Measurements from ENCODE around the gene TGM2. TPM values are rescaled to one million over a fixed set of nuclear protein-coding genes. Genes with fewer than 3 reads are reported as not detected.

Gene TGM2
- polyA plus RNA-seq, 2 of the 4 experiments (the other 2 are of a cell fraction) = 173 to 441 TPM

DNA sequence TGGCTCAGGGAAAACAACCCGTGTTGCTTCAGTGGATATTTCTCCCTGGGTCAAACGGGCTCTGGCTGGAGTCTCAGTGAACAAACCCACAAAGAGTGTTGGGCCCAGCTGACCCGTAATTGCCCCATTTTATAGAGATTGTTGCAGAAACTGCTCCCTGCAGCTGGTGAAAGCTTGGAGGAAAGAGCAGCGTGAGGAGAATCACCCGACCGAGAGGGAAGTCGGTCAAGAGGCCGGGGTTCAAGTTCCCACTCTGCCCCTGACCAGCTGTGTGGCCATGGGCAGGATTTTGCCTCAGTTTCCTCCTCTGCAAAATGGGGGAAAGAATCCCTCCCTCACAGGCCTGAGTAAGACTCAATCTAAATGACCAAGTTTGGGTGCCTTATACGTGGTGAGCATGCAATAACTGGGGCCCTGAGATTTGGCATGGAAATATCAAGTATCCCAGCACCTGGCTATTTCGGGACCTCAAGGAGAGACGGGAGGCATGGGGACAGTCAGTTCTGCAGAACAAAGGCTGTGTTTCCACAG lies 1.7 kb upstream of the TGM2 start:
- no peak for ATAC-seq
- CTCF ChIA-PET = interaction anchor here (0.8 to 32.6 kb wide), 22 partner anchors 10 to 603 kb away, joined by 3 to 818 read pairs (median 4); no protein-coding TSS in a partner anchor
- no peak overlapping the region for H3K4me2 ChIP-seq
- no peak overlapping the region for H3K4me3 ChIP-seq
- FAIRE-seq = no peak
- TF ChIP-seq KDM5A (IDR thresholded peaks at IDR 0.05) = no peak
- TF ChIP-seq, protein P1, sequence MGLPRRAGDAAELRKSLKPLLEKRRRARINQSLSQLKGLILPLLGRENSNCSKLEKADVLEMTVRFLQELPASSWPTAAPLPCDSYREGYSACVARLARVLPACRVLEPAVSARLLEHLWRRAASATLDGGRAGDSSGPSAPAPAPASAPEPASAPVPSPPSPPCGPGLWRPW (IDR thresholded peaks at IDR 0.05) = no peak
- TF ChIP-seq ZSCAN20 (CRISPR knock-in tag; IDR thresholded peaks at IDR 0.05) = no peak
- no peak for TF ChIP-seq CBX8 (IDR thresholded peaks at IDR 0.05)
- TF ChIP-seq NFE2L2 (conservative IDR thresholded peaks at IDR 0.05; ENCODE audit: low read length) = no peak
- TF ChIP-seq JUN (IDR thresholded peaks at IDR 0.05) = no peak
- TF ChIP-seq ESRRA (IDR thresholded peaks at IDR 0.05; ENCODE audit: borderline replicate concordance, low read length) = no peak
- WGBS (ENCODE audit: missing lambda C conversion rate) = 92% methylated on average over 11 of the region's 11 CpGs
- POLR2A ChIA-PET = interaction anchor here (0.6 kb wide), 1 partner anchor 30 kb away, joined by 4 read pairs; no protein-coding TSS in a partner anchor
- peak overlapping the region; percentile 91 to 93 for H3K27ac ChIP-seq
- H3K9me3 ChIP-seq = no peaks in the 10 kb centered on the region
- DNase-seq (ENCODE audit: low read depth in 1 of 2, low spot score in 1 of 2) = no peak
- peaks cover 89% of the 10 kb centered on the region for H3K4me1 ChIP-seq

DNA sequence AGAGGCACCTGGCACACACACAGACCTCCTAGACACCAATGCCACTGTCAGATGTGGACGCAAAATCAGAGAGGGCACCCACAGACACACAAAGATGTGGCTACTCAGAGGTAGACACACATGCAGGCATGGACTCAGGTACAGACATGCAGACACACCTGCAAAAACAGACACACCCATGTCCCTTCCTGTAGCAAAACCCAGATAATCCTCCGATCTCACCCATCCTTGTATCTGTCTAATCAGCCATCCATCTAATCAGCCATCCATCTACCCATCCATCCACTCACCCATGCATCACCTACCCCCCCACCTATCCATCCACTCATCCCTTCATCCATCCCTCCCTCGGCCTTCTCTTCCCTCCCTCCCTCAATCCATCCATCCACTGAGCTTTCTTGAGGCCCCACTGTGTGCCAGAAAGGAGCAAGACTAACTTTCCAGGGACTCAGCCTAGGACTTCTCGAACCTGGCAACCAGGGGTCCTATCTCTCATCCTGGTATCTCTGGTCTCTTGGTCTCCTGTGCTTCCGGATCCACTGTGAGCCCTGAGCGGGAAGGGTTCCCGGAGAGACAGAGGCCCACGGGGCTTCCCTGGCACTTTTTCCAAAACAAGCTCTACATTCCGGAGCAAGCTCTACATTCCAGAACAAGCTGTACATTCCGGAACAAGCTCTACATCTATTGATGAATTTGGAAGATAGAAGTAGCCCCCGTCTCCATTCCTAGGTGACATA lies 1.1 kb upstream of the TGM2 start:
- Histone ChIP-seq H3K4me3 (no peak overlapping the region), H3K4me1 (peaks cover 86% of the 10 kb centered on the region), H3K9me3 (no peaks in the 10 kb centered on the region), H3K27ac (peak overlapping the region; percentile 91 to 93), H3K4me2 (peak overlapping the region; percentile 84)
- ATAC-seq (no peak), FAIRE-seq (no peak), DNase-seq (ENCODE audit: low read depth in 1 of 2, low spot score in 1 of 2) (no peak)
- WGBS (ENCODE audit: missing lambda C conversion rate) = 86% methylated on average over 11 of the region's 11 CpGs
- CTCF ChIA-PET = interaction anchor here (0.8 to 32.6 kb wide), 21 partner anchors 9 to 602 kb away, joined by 3 to 818 read pairs (median 5); no protein-coding TSS in a partner anchor
- no peak for TF ChIP-seq HOXB13 (CRISPR knock-in tag; IDR thresholded peaks at IDR 0.05; ENCODE audit: low read depth)
- no peak for TF ChIP-seq RARB (CRISPR knock-in tag; IDR thresholded peaks at IDR 0.05)
- no peak for TF ChIP-seq POLR2A (IDR thresholded peaks at IDR 0.05; ENCODE audit: low read length)
- no peak for TF ChIP-seq POLR2AphosphoS2 (conservative IDR thresholded peaks at IDR 0.05; ENCODE audit: low read length)
- TF ChIP-seq CEBPB (IDR thresholded peaks at IDR 0.05) = no peak
- TF ChIP-seq, protein P2, sequence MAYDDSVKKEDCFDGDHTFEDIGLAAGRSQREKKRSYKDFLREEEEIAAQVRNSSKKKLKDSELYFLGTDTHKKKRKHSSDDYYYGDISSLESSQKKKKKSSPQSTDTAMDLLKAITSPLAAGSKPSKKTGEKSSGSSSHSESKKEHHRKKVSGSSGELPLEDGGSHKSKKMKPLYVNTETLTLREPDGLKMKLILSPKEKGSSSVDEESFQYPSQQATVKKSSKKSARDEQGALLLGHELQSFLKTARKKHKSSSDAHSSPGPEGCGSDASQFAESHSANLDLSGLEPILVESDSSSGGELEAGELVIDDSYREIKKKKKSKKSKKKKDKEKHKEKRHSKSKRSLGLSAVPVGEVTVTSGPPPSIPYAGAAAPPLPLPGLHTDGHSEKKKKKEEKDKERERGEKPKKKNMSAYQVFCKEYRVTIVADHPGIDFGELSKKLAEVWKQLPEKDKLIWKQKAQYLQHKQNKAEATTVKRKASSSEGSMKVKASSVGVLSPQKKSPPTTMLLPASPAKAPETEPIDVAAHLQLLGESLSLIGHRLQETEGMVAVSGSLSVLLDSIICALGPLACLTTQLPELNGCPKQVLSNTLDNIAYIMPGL (CRISPR knock-in tag; IDR thresholded peaks at IDR 0.05; ENCODE audit: borderline replicate concordance) = no peak
- TF ChIP-seq RNF2 (IDR thresholded peaks at IDR 0.05; ENCODE audit: borderline replicate concordance, low read depth) = no peak
- TF ChIP-seq KDM5A (IDR thresholded peaks at IDR 0.05) = no peak
- no peak for TF ChIP-seq FOXS1 (CRISPR knock-in tag; IDR thresholded peaks at IDR 0.05)
- no peak for TF ChIP-seq CBX8 (IDR thresholded peaks at IDR 0.05)
- TF ChIP-seq GATA3 (IDR thresholded peaks at IDR 0.05; ENCODE audit: borderline replicate concordance) = no peak
- TF ChIP-seq CHD4 (IDR thresholded peaks at IDR 0.05; ENCODE audit: borderline replicate concordance) = no peak
- TF ChIP-seq NR3C1 (IDR thresholded peaks at IDR 0.05) = no peak
- no peak for TF ChIP-seq RAD21 (conservative IDR thresholded peaks at IDR 0.05 in 1 of 2, IDR thresholded peaks at IDR 0.05 in 1 of 2)
- POLR2A ChIA-PET = interaction anchor here (0.6 kb wide), 1 partner anchor 29 kb away, joined by 4 read pairs; no protein-coding TSS in a partner anchor

DNA sequence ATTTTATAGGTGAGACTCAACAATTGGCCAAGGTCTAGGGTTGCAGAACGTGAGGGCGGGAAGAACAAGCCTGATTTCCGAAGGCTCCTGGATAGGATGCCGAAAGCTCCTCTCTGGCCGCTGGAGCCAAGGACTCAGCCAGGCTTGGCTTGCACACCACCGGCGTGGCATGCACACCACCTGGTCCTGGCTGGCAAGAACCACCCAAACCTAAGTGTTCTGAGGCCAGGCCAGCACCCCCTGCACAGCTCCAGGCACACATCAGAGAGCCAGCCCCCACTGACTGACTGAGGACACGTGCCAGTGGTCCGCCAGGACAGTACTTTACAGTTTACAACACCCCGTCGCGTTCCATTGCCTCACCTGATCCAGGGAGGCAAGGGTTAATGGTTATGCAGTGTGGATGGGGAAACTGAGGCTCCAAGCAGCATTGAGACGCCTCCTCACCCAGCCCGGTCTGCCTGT lies 414 bp downstream of the TGM2 start:
- FAIRE-seq (no peak), DNase-seq (ENCODE audit: low read depth in 1 of 2, low spot score in 1 of 2) (no peak), ATAC-seq (peak; percentile 0 to 1; a peak in 2 of 6 replicates)
- WGBS (ENCODE audit: missing lambda C conversion rate) = 36% methylated on average over 14 of the region's 14 CpGs
- H3K4me3 ChIP-seq = peak overlapping the region; percentile 62
- TF ChIP-seq JUNB (IDR thresholded peaks at IDR 0.05) = no peak
- TF ChIP-seq, protein P3, sequence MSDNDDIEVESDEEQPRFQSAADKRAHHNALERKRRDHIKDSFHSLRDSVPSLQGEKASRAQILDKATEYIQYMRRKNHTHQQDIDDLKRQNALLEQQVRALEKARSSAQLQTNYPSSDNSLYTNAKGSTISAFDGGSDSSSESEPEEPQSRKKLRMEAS (IDR thresholded peaks at IDR 0.05) = 0 out of 2 replicates have a peak, but pooled peaks have one; percentile 12
- no peaks in the 10 kb centered on the region for H3K9me3 ChIP-seq
- H3K4me1 ChIP-seq = peaks cover 84% of the 10 kb centered on the region
- POLR2A ChIA-PET = interaction anchor here (1.0 kb wide), 1 partner anchor 54 kb away, joined by 3 read pairs; no protein-coding TSS in a partner anchor
- peak overlapping the region; percentile 91 to 93 for H3K27ac ChIP-seq
- CTCF ChIA-PET = interaction anchor here (0.7 to 32.6 kb wide), 22 partner anchors 8 to 601 kb away, joined by 3 to 818 read pairs (median 6); no protein-coding TSS in a partner anchor
- H3K4me2 ChIP-seq = peak overlapping the region; percentile 84
